WTC11 (cell line): ENCODE measurements around the gene SARS1. TPM values are rescaled to one million over a fixed set of nuclear protein-coding genes. Genes with fewer than 3 reads are reported as not detected.

Source experiments
- ATAC-seq: fragments of 200-7000 bp; cut with Tn5 transposase; 2 replicates; pipeline ENCODE4 v1.10.0; 2021; ENCODE audit warnings: mild to moderate bottlenecking, moderate library complexity
- CTCF ChIA-PET: fragments of 300-600 bp; sonication (Branson Sonifier 250); formaldehyde crosslinking; loops from one replicate; lab custom pipeline; 2021; ENCODE audit warnings: antibody characterized with exemption; lab: Charles Lee
- POLR2A ChIA-PET: fragments of 350-600 bp; sonication (Branson Sonifier 250); formaldehyde crosslinking; loops from one replicate; lab custom pipeline; 2021; ENCODE audit warnings: antibody characterized with exemption; lab: Charles Lee
- DNase-seq: peaks from one replicate; pipeline ENCODE4 v3.0.0; 2021; ENCODE audit warnings: low spot score
- H3K27ac Mint-ChIP-seq: 2 replicates; pipeline ENCODE4 v1.8.0; 2021; ENCODE audit warnings: mixed read lengths
- H3K27me3 Mint-ChIP-seq: 2 replicates; pipeline ENCODE4 v1.8.0; 2021; ENCODE audit warnings: low read depth, mild to moderate bottlenecking, moderate library complexity, mixed read lengths
- H3K36me3 Mint-ChIP-seq: 2 replicates; pipeline ENCODE4 v1.8.0; 2021; ENCODE audit warnings: mixed read lengths
- H3K4me1 Mint-ChIP-seq: 2 replicates; pipeline ENCODE4 v1.8.0; 2022; ENCODE audit warnings: mixed read lengths
- H3K4me3 Mint-ChIP-seq: 2 replicates; pipeline ENCODE4 v1.8.0; 2021; ENCODE audit warnings: mild to moderate bottlenecking, moderate library complexity, mixed read lengths
- H3K9me3 Mint-ChIP-seq: 2 replicates; pipeline ENCODE4 v1.8.0; 2021; ENCODE audit warnings: mixed read lengths
- CBFB ChIP-seq: sonication (generic); formaldehyde crosslinking; IDR thresholded peaks from 2 replicates; pipeline ENCODE4 v1.8.1; 2022; ENCODE audit warnings: mild to moderate bottlenecking, low read depth, missing genetic modification reagents
- CREB1 ChIP-seq: sonication (generic); formaldehyde crosslinking; IDR thresholded peaks from 2 replicates; pipeline ENCODE4 v1.8.0; 2023; ENCODE audit warnings: mild to moderate bottlenecking, missing genetic modification reagents
- EMX1 ChIP-seq: fragments of 250-450 bp; sonication (Bioruptor Pico); IDR thresholded peaks from 2 replicates; pipeline ENCODE4 v1.8.0; 2021; ENCODE audit warnings: mild to moderate bottlenecking
- ESRRA ChIP-seq: sonication (generic); formaldehyde crosslinking; IDR thresholded peaks from 2 replicates; pipeline ENCODE4 v1.8.1; 2022; ENCODE audit warnings: mild to moderate bottlenecking, missing genetic modification reagents, borderline replicate concordance
- FOXP1 ChIP-seq: sonication (generic); formaldehyde crosslinking; IDR thresholded peaks from 2 replicates; pipeline ENCODE4 v1.8.0; 2022; ENCODE audit warnings: missing genetic modification reagents, mild to moderate bottlenecking, moderate library complexity, borderline replicate concordance
- KAT7 ChIP-seq: sonication (generic); formaldehyde crosslinking; IDR thresholded peaks from 2 replicates; pipeline ENCODE4 v1.8.1; 2023; ENCODE audit warnings: missing genetic modification reagents, mild to moderate bottlenecking, borderline replicate concordance
- NFE2L1 ChIP-seq: sonication (generic); formaldehyde crosslinking; IDR thresholded peaks from 2 replicates; pipeline ENCODE4 v1.8.1; 2023; ENCODE audit warnings: missing genetic modification reagents
- NR3C1 ChIP-seq: sonication (generic); formaldehyde crosslinking; conservative IDR thresholded peaks from 2 replicates; pipeline ENCODE4 v1.8.1; 2023; ENCODE audit warnings: low read depth, mild to moderate bottlenecking, missing genetic modification reagents
- SOX15 ChIP-seq: fragments of 250-450 bp; sonication (Bioruptor Pico); IDR thresholded peaks from 2 replicates; pipeline ENCODE4 v1.9.0; 2021; ENCODE audit warnings: mild to moderate bottlenecking
- SP1 ChIP-seq: sonication (generic); formaldehyde crosslinking; conservative IDR thresholded peaks from 2 replicates; pipeline ENCODE4 v1.8.1; 2022; ENCODE audit warnings: missing genetic modification reagents
- TEAD1 ChIP-seq: sonication (generic); formaldehyde crosslinking; IDR thresholded peaks from 2 replicates; pipeline ENCODE4 v1.8.0; 2022; ENCODE audit warnings: mild to moderate bottlenecking, missing genetic modification reagents
- TEAD4 ChIP-seq: sonication (generic); formaldehyde crosslinking; IDR thresholded peaks from 2 replicates; pipeline ENCODE4 v1.8.0; 2022; ENCODE audit warnings: mild to moderate bottlenecking, missing genetic modification reagents
- ZNF138 ChIP-seq: sonication (generic); formaldehyde crosslinking; conservative IDR thresholded peaks from 2 replicates; pipeline ENCODE4 v1.8.1; 2022; ENCODE audit warnings: mild to moderate bottlenecking, moderate library complexity, missing genetic modification reagents
- ZNF416 ChIP-seq: fragments of 250-450 bp; sonication (Bioruptor Pico); IDR thresholded peaks from 2 replicates; pipeline ENCODE4 v1.9.0; 2021; ENCODE audit warnings: mild to moderate bottlenecking, inconsistent platforms
- ZNF423 ChIP-seq: fragments of 250-450 bp; sonication (Bioruptor Pico); IDR thresholded peaks from 2 replicates; pipeline ENCODE4 v2.1.2; 2022; ENCODE audit warnings: mild to moderate bottlenecking, moderate library complexity
- total RNA-seq: library from RNA; stranded (reverse); gene quantifications from 3 replicates; pipeline ENCODE4 v1.2.3, GENCODE V29; 2021
- TF ChIP-seq, protein P1 (sequence below): fragments of 250-450 bp; sonication (Bioruptor Pico); IDR thresholded peaks from 2 replicates; pipeline ENCODE4 v2.1.2; 2022; ENCODE audit warnings: mild to moderate bottlenecking, moderate library complexity
- TF ChIP-seq, protein P2 (sequence below): sonication (generic); formaldehyde crosslinking; conservative IDR thresholded peaks from 2 replicates; pipeline ENCODE4 v1.8.1; 2022; ENCODE audit warnings: mild to moderate bottlenecking, missing genetic modification reagents
- TF ChIP-seq, protein P3 (sequence below): sonication (generic); formaldehyde crosslinking; IDR thresholded peaks from 2 replicates; pipeline ENCODE4 v1.8.0; 2022; ENCODE audit warnings: mild to moderate bottlenecking, missing genetic modification reagents
- TF ChIP-seq, protein P4 (sequence below): sonication (generic); formaldehyde crosslinking; IDR thresholded peaks from 2 replicates; pipeline ENCODE4 v1.8.1; 2022; ENCODE audit warnings: low read depth, mild to moderate bottlenecking, moderate library complexity, missing genetic modification reagents, borderline replicate concordance
- TF ChIP-seq, protein P5 (sequence below): sonication (generic); formaldehyde crosslinking; IDR thresholded peaks from 2 replicates; pipeline ENCODE4 v1.8.1; 2022; ENCODE audit warnings: mild to moderate bottlenecking, moderate library complexity, missing genetic modification reagents
- TF ChIP-seq, protein P6 (sequence below): sonication (generic); formaldehyde crosslinking; conservative IDR thresholded peaks from 2 replicates; pipeline ENCODE4 v1.8.1; 2023; ENCODE audit warnings: mild to moderate bottlenecking, low read depth, missing genetic modification reagents, moderate library complexity
- TF ChIP-seq, protein P7 (sequence below): sonication (generic); formaldehyde crosslinking; IDR thresholded peaks from 2 replicates; pipeline ENCODE4 v1.8.1; 2023; ENCODE audit warnings: mild to moderate bottlenecking, missing genetic modification reagents, moderate library complexity
- TF ChIP-seq, protein P8 (sequence below): sonication (generic); formaldehyde crosslinking; IDR thresholded peaks from 2 replicates; pipeline ENCODE4 v1.8.0; 2022; ENCODE audit warnings: mild to moderate bottlenecking, missing genetic modification reagents

Gene SARS1
- total RNA-seq, 1 experiment from 2014 or later: 149 TPM

DNA sequence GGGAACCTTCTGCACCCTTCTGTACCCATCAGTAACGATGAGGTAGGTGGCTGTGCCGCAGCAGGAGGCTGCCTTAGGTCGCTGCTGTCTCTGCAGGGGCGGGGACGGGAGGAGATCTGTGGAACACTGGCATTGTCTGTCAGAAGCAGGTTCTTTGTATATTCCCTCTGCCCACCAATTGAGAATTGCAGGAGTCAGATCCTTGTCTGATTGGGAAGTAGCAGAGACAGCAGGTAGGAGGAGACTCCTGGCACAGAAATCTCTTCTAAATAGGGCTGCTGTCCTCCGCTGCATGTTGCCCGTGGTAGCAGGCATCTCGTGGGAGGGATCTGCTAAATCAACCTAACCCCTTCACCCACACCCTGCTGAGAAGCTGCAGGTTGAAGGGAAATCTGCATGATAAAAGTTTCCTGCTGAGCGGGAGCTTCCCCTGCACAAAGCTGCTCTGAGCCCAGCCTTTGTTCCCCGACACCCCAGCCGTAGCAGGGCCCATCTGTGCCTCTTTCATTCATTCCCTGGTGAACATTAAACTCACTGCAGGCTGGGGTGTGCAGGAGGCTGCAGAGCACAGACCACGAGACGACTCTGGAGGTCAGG is 15.9 kb downstream of the SARS1 start (continued):
- TF ChIP-seq, protein P1, sequence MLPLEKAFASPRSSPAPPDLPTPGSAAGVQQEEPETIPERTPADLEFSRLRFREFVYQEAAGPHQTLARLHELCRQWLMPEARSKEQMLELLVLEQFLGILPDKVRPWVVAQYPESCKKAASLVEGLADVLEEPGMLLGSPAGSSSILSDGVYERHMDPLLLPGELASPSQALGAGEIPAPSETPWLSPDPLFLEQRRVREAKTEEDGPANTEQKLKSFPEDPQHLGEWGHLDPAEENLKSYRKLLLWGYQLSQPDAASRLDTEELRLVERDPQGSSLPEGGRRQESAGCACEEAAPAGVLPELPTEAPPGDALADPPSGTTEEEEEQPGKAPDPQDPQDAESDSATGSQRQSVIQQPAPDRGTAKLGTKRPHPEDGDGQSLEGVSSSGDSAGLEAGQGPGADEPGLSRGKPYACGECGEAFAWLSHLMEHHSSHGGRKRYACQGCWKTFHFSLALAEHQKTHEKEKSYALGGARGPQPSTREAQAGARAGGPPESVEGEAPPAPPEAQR: no peak
- TF ChIP-seq ZNF138 (CRISPR knock-in tag) (peak; percentile 82; the same call in 1 of the 2 replicates), TEAD4 (CRISPR knock-in tag) (no peak), SP1 (CRISPR knock-in tag) (peak; percentile 72; the same call in 1 of the 2 replicates), FOXP1 (CRISPR knock-in tag) (peak; percentile 27; the same call in 1 of the 2 replicates), ZNF423 (peak; percentile 90), CREB1 (no peak), EMX1 (CRISPR knock-in tag) (no peak)
- TF ChIP-seq, protein P2, sequence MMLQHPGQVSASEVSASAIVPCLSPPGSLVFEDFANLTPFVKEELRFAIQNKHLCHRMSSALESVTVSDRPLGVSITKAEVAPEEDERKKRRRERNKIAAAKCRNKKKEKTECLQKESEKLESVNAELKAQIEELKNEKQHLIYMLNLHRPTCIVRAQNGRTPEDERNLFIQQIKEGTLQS (CRISPR knock-in tag): no peak

DNA sequence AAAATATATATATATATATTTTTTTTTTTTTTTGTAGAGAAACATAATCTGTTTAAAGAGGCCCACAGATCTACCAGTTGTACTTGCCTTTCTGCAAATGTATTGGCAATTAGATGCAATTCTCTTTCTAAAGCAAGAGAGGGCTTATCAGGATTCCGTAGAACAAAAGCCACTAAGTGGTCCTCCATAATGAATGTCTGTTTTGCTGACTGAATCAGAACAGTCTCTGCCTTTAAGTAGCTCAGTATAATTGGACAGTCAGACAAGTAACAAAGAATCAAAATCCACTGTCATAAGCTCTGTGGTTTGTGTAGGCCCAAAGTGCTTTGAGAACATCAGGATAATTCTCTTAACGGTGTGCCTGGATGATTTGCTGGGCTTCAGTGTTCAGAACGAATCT is 17.3 kb downstream of the SARS1 start:
- peaks cover 41% of the 10 kb centered on the region for H3K36me3 Mint-ChIP-seq

DNA sequence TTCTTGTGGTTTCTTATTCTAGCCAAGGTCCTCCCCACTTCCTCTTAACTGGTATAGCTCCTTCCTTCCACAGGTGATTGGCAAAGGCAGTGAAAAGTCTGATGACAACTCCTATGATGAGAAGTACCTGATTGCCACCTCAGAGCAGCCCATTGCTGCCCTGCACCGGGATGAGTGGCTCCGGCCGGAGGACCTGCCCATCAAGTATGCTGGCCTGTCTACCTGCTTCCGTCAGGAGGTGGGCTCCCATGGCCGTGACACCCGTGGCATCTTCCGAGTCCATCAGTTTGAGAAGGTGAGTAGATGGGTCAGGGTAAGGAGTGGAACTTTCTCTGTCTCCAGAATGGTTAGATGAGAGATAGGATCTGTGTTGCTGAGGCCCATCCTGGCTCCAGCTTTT is 21.4 kb downstream of the SARS1 start:
- peaks cover 55% of the 10 kb centered on the region for H3K36me3 Mint-ChIP-seq
- CTCF ChIA-PET: no interaction called here
- no peak overlapping the region; the same call in 1 of the 2 replicates for H3K27ac Mint-ChIP-seq
- no peak for TF ChIP-seq SOX15 (CRISPR knock-in tag)
- TF ChIP-seq, protein P3, sequence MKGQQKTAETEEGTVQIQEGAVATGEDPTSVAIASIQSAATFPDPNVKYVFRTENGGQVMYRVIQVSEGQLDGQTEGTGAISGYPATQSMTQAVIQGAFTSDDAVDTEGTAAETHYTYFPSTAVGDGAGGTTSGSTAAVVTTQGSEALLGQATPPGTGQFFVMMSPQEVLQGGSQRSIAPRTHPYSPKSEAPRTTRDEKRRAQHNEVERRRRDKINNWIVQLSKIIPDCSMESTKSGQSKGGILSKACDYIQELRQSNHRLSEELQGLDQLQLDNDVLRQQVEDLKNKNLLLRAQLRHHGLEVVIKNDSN (CRISPR knock-in tag): no peak
- TF ChIP-seq CBFB (CRISPR knock-in tag): no peak
- no peak for TF ChIP-seq TEAD1 (CRISPR knock-in tag)
- TF ChIP-seq NR3C1 (CRISPR knock-in tag): no peak
- TF ChIP-seq, protein P4, sequence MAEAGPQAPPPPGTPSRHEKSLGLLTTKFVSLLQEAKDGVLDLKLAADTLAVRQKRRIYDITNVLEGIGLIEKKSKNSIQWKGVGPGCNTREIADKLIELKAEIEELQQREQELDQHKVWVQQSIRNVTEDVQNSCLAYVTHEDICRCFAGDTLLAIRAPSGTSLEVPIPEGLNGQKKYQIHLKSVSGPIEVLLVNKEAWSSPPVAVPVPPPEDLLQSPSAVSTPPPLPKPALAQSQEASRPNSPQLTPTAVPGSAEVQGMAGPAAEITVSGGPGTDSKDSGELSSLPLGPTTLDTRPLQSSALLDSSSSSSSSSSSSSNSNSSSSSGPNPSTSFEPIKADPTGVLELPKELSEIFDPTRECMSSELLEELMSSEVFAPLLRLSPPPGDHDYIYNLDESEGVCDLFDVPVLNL (CRISPR knock-in tag): no peak
- TF ChIP-seq, protein P5, sequence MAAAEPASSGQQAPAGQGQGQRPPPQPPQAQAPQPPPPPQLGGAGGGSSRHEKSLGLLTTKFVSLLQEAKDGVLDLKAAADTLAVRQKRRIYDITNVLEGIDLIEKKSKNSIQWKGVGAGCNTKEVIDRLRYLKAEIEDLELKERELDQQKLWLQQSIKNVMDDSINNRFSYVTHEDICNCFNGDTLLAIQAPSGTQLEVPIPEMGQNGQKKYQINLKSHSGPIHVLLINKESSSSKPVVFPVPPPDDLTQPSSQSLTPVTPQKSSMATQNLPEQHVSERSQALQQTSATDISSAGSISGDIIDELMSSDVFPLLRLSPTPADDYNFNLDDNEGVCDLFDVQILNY: no peak
- TF ChIP-seq ZNF416 (CRISPR knock-in tag): no peak
- TF ChIP-seq, protein P6, sequence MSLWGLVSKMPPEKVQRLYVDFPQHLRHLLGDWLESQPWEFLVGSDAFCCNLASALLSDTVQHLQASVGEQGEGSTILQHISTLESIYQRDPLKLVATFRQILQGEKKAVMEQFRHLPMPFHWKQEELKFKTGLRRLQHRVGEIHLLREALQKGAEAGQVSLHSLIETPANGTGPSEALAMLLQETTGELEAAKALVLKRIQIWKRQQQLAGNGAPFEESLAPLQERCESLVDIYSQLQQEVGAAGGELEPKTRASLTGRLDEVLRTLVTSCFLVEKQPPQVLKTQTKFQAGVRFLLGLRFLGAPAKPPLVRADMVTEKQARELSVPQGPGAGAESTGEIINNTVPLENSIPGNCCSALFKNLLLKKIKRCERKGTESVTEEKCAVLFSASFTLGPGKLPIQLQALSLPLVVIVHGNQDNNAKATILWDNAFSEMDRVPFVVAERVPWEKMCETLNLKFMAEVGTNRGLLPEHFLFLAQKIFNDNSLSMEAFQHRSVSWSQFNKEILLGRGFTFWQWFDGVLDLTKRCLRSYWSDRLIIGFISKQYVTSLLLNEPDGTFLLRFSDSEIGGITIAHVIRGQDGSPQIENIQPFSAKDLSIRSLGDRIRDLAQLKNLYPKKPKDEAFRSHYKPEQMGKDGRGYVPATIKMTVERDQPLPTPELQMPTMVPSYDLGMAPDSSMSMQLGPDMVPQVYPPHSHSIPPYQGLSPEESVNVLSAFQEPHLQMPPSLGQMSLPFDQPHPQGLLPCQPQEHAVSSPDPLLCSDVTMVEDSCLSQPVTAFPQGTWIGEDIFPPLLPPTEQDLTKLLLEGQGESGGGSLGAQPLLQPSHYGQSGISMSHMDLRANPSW (CRISPR knock-in tag): no peak
- TF ChIP-seq, protein P7, sequence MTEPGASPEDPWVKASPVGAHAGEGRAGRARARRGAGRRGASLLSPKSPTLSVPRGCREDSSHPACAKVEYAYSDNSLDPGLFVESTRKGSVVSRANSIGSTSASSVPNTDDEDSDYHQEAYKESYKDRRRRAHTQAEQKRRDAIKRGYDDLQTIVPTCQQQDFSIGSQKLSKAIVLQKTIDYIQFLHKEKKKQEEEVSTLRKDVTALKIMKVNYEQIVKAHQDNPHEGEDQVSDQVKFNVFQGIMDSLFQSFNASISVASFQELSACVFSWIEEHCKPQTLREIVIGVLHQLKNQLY (CRISPR knock-in tag): no peak
- TF ChIP-seq SP1 (CRISPR knock-in tag): no peak
- no peak for TF ChIP-seq KAT7 (CRISPR knock-in tag)

More for the DNA sequence above, 17.3 kb downstream of the SARS1 start:
- ATAC-seq (no peak), DNase-seq (no peak)
- TF ChIP-seq ESRRA (CRISPR knock-in tag): no peak
- TF ChIP-seq, protein P8, sequence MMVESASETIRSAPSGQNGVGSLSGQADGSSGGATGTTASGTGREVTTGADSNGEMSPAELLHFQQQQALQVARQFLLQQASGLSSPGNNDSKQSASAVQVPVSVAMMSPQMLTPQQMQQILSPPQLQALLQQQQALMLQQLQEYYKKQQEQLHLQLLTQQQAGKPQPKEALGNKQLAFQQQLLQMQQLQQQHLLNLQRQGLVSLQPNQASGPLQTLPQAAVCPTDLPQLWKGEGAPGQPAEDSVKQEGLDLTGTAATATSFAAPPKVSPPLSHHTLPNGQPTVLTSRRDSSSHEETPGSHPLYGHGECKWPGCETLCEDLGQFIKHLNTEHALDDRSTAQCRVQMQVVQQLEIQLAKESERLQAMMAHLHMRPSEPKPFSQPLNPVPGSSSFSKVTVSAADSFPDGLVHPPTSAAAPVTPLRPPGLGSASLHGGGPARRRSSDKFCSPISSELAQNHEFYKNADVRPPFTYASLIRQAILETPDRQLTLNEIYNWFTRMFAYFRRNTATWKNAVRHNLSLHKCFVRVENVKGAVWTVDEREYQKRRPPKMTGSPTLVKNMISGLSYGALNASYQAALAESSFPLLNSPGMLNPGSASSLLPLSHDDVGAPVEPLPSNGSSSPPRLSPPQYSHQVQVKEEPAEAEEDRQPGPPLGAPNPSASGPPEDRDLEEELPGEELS (CRISPR knock-in tag): no peak
- no peak for TF ChIP-seq NFE2L1
- POLR2A ChIA-PET: interaction anchor here (2.1 kb wide), 1 partner anchor 8 kb away, joined by 11 read pairs; no protein-coding TSS in a partner anchor
- Mint-ChIP-seq H3K4me3 (no peak overlapping the region), H3K9me3 (no peaks in the 10 kb centered on the region), H3K27ac (peak overlapping the region; percentile 89), H3K4me1 (peaks cover 54% of the 10 kb centered on the region), H3K27me3 (no peaks in the 10 kb centered on the region)
- CTCF ChIA-PET: interaction anchor here (3.0 kb wide), 1 partner anchor 8 kb away, joined by 36 read pairs; no protein-coding TSS in a partner anchor

More for the DNA sequence above, 21.4 kb downstream of the SARS1 start:
- no peak overlapping the region for H3K4me3 Mint-ChIP-seq
- POLR2A ChIA-PET: no interaction called here
- H3K4me1 Mint-ChIP-seq: peaks cover 55% of the 10 kb centered on the region
- no peak for ATAC-seq
- no peak for DNase-seq
- no peaks in the 10 kb centered on the region for H3K9me3 Mint-ChIP-seq
- H3K27me3 Mint-ChIP-seq: no peaks in the 10 kb centered on the region
